KOPT-K1 (cell line): ENCODE data around the gene WWC1.
"Not testable (repeated sequence)": the region's sequence is repeated elsewhere in the genome, so short reads cannot be mapped to it uniquely, and the experiment has no call there.

ENCODE experiments used
- H3K27ac ChIP-seq: fragments of 200-600 bp; sonication (generic); 2 replicates; pipeline ENCODE4 v1.5.1; 2016; ENCODE audit warnings: antibody characterized with exemption, mild to moderate bottlenecking, low read depth, low read length; ENCODE audit not compliant: poor library complexity, severe bottlenecking
- H3K36me3 ChIP-seq: fragments of 200-600 bp; sonication (generic); 2 replicates; pipeline ENCODE4 v1.5.1; 2017; ENCODE audit warnings: antibody characterized with exemption, mild to moderate bottlenecking, low read length, moderate library complexity; ENCODE audit not compliant: insufficient read depth
- H3K9me3 ChIP-seq: fragments of 200-600 bp; sonication (generic); 2 replicates; pipeline ENCODE4 v1.5.1; 2017; ENCODE audit warnings: antibody characterized with exemption, low read length, mild to moderate bottlenecking; ENCODE audit not compliant: insufficient read depth, poor library complexity, severe bottlenecking

The WWC1 gene

DNA sequence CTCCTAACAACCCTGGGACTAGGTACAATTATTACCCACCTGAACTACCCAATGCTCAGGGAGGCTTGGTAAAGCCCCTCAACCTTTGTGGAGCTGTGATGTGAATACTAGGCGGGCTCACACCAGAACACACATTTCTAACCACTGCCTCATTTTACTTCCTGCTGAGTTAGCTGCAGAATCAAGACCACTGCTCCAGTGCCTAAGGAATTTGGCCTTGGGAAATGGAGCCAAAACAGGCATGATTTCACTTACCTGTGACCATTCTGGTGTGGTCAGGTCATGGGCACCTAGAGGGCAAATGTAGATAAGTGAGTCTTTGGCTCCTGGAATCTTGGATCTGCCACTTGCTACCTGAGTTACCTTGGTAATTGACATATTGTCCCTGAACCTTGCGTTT, 5.2 kb downstream of the WWC1 start:
- Histone ChIP-seq H3K27ac (no peak overlapping the region), H3K36me3 (no peaks in the 10 kb centered on the region)

DNA sequence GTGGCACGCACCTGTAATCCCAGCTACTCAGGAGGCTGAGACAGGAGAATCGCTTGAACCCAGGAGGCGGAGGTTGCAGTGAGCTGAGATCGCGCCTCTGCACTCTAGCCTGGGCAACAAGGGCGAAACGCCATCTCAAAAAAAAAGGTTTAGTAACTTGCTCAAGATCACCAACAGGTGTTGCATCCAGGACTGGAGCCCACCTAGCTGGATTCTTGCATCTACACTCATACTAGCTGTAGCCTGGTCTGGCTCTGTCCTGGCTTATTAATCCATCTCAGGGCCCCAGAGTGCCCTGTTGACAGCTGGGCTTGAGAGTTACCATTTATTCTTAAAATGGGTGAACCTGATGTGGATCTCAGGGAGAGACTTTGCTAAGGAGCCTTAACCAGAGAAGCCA, 7.5 kb downstream of the WWC1 start:
- Histone ChIP-seq H3K9me3 (no peaks in the 10 kb centered on the region), H3K27ac (no peak overlapping the region), H3K36me3 (no peaks in the 10 kb centered on the region)

More for the DNA sequence above, 5.2 kb downstream of the WWC1 start:
- H3K9me3 ChIP-seq = no peaks in the 10 kb centered on the region

- no peak overlapping the region for H3K27ac ChIP-seq
- no peaks in the 10 kb centered on the region for H3K9me3 ChIP-seq
- no peaks in the 10 kb centered on the region for H3K36me3 ChIP-seq
These were observed 7.9 kb downstream of the WWC1 start for GRCh38 chr5:168299372-168299771.

- no peaks in the 10 kb centered on the region for H3K36me3 ChIP-seq
- H3K27ac ChIP-seq = no peak overlapping the region
- H3K9me3 ChIP-seq = no peaks in the 10 kb centered on the region
These were observed 9.1 kb downstream of the WWC1 start for GRCh38 chr5:168300326-168301182.

DNA sequence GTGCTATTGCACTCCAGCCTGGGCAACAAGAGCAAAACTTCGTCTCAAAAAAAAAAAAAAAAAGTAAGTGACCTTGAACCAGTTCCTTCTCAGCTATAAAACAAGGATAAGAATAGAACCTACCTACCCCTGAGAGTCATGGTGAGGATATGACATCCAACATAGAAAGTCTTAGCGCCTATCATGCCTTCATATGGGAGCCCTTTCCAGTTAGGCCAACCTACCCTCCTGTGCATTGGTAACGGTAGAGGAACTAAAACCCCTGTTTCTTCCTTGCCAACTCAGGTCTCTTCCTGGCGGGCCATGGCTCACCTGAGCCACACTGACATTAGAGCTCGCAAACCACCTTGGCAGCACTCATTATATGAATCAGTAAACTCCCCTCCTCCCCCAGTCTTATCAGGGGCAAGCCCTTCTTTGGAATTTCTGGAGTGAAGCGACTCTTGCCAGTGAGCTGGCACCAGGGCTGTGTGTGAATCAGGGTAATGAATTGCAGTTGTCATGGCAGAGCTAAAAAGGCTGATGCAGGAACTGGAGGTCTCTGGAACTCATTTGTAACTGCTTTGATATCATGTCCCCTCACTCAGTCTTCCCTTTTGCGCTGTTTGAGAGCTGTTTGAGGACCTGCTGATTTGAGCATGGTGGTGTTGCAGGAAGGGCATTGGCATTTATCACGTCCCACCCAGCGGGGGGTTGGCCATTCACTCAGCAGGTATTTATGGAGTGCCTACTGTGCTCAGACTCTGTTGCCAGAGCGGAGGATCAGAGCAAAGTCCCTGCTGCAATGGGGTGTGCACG, 10.3 kb downstream of the WWC1 start:
- no peaks in the 10 kb centered on the region for H3K9me3 ChIP-seq
- H3K27ac ChIP-seq = no peak overlapping the region
- no peaks in the 10 kb centered on the region for H3K36me3 ChIP-seq

GRCh38 chr5:168302785-168303184, 11.3 kb downstream of the WWC1 start:
- H3K36me3 ChIP-seq = no peaks in the 10 kb centered on the region
- H3K27ac ChIP-seq = no peak overlapping the region
- H3K9me3 ChIP-seq = no peaks in the 10 kb centered on the region

DNA sequence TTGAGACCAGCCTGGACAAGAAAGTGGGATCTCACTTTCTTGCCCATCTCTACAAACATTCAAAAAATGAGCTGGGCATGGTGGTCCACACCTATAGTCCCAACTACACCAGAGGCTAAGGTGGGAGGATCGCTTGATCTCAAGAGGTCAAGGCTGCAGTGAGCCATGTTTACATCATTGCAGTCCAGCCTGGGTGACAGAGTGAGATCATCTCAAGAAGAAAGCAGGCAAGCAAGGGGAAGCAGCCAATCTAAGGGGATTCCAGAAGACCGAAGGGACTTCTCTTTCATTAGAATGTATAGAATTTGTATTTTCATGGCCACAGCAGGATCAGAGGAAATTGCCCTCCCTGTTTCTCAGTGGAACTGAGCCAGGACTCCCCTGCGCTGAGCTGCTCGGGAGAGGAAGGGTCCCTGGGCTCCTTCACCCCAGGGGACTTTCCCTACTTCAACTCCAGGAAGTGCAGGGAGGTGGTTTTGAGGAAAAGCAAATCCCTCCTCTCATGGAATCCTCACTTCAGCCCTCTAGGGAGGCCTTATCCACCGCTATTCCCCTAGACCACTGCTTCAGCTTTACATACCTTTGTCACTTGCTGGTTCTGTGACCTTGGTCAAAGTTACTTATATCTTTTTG, 12.1 kb downstream of the WWC1 start:
- H3K36me3 ChIP-seq = no peaks in the 10 kb centered on the region
- no peaks in the 10 kb centered on the region for H3K9me3 ChIP-seq
- H3K27ac ChIP-seq = no peak overlapping the region

GRCh38 chr5:168304349-168304748, 12.9 kb downstream of the WWC1 start:
- Histone ChIP-seq H3K36me3 (no peaks in the 10 kb centered on the region), H3K9me3 (no peaks in the 10 kb centered on the region), H3K27ac (no peak overlapping the region)

GRCh38 chr5:168305281-168305680, 13.8 kb downstream of the WWC1 start:
- Histone ChIP-seq H3K9me3 (no peaks in the 10 kb centered on the region), H3K36me3 (no peaks in the 10 kb centered on the region), H3K27ac (no peak overlapping the region)

- H3K27ac ChIP-seq = no peak overlapping the region
- no peaks in the 10 kb centered on the region for H3K36me3 ChIP-seq
- H3K9me3 ChIP-seq = no peaks in the 10 kb centered on the region
These were observed 15.6 kb downstream of the WWC1 start for GRCh38 chr5:168307022-168307421.

- Histone ChIP-seq H3K9me3 (no peaks in the 10 kb centered on the region), H3K27ac (no peak overlapping the region), H3K36me3 (no peaks in the 10 kb centered on the region)
These were observed 16.6 kb downstream of the WWC1 start for GRCh38 chr5:168307925-168308584.

DNA sequence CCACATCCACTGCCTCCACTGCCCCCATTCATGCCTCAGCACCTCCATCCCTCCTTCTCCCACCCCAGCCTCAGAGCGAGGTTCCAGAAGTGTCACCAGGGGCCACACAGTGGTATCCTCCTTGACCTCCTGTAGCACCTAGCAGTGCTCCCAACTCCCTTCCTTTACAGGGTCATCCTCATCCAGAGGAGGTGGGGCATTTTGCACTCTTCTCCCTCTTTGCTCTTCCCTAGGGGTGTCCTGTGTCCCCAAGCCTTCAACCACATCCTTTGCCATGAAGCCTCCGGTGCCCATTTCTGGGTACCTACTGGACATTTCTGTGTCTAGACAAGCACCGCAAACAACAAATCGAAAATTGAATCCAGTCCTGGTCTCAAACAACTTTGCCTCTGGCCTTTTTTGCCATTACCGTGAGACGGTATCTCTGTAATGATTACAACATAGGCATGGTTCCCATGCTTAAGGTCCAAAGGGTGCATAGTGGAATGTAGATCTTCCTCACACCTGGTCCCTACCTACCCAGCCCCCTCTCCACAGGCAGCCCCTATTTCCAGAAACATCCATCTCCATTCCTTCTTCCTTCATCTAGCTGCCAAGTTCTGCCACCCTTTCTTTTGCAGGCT, 17.6 kb downstream of the WWC1 start:
- Histone ChIP-seq H3K27ac (no peak overlapping the region), H3K36me3 (no peaks in the 10 kb centered on the region), H3K9me3 (no peaks in the 10 kb centered on the region)

GRCh38 chr5:168310541-168310940, 19.1 kb downstream of the WWC1 start:
- H3K27ac ChIP-seq, H3K9me3 ChIP-seq, H3K36me3 ChIP-seq: not testable (repeated sequence)

DNA sequence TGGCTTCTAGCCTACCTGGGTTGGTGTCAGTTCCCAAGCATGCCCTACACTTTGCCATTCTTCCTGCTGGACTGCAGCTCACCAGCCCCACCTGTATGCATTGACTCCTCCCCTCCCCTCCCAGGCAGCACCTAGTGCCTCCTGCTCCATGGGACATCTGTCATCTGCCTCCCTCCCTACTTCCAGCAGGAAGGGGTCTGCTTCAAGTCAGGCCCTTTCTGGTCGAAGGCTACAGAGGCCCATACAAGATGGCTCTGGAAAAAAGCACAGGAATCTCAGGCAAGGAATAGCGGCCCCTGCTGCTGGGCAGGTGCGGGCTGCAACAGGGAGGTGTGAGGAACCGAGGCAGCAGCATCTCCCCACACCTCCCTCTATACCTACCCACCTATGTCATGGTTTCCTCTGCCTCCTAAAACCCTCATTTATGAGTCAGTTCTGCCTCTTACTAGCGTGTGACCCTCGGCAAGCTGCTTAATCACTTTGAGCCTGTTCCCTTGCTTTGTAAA, 19.7 kb downstream of the WWC1 start:
- no peaks in the 10 kb centered on the region for H3K9me3 ChIP-seq
- no peaks in the 10 kb centered on the region for H3K36me3 ChIP-seq
- H3K27ac ChIP-seq = no peak overlapping the region
